PC-3 (cell line): ENCODE data around the gene STXBP5L. TPM values are rescaled to one million over a fixed set of nuclear protein-coding genes. Genes with fewer than 3 reads are reported as not detected.
"Not testable (repeated sequence)": the region's sequence is repeated elsewhere in the genome, so short reads cannot be mapped to it uniquely, and the experiment has no call there.

Experiments used
- ATAC-seq: fragments of 200-7000 bp; cut with Tn5 transposase; 2 replicates; pipeline ENCODE4 v1.9.1; 2020; ENCODE audit warnings: mild to moderate bottlenecking, moderate library complexity
- BruUV-seq: library from RNA; stranded (reverse); fragments of 400-500 nt; replicated peaks from 2 replicates; lab custom pipeline; 2021; lab: Mats Ljungman, UMichigan
- CTCF ChIA-PET: fragments of 300-600 bp; sonication (Branson Sonifier 250); formaldehyde crosslinking; loops from one replicate; lab custom pipeline; 2022; ENCODE audit warnings: antibody characterized with exemption; lab: Charles Lee
- POLR2A ChIA-PET: fragments of 300-600 bp; sonication (Branson Sonifier 250); formaldehyde crosslinking; loops from one replicate; lab custom pipeline; 2022; ENCODE audit warnings: antibody characterized with exemption; ENCODE audit not compliant: unreplicated experiment; lab: Charles Lee
- DNase-seq: peaks from one replicate; pipeline ENCODE4 v3.0.0-alpha.2; 2015
- H2AFZ ChIP-seq: fragments of 300-600 bp; sonication (generic); 2 replicates; pipeline ENCODE4 v1.6.0; 2016; ENCODE audit warnings: antibody characterized with exemption, low read length
- H3F3A ChIP-seq: fragments of 300-600 bp; sonication (generic); one replicate; pipeline ENCODE4 v1.6.0; 2017; ENCODE audit warnings: antibody characterized with exemption, low read length, control low read depth, mild to moderate bottlenecking; ENCODE audit not compliant: unreplicated experiment
- H3K27ac ChIP-seq: fragments of 300-600 bp; sonication (generic); 2 replicates; pipeline ENCODE4 v1.5.1; 2016; ENCODE audit warnings: mild to moderate bottlenecking, low read length
- H3K27me3 ChIP-seq: fragments of 300-600 bp; sonication (generic); 2 replicates; pipeline ENCODE4 v1.6.1; 2016; ENCODE audit warnings: low read length, mixed read lengths
- H3K36me3 ChIP-seq: fragments of 300-600 bp; sonication (generic); 2 replicates; pipeline ENCODE4 v1.6.1; 2016; ENCODE audit warnings: low read depth, mixed run types, low read length, mixed read lengths
- H3K4me1 ChIP-seq: fragments of 300-600 bp; sonication (generic); 2 replicates; pipeline ENCODE4 v1.5.1; 2016; ENCODE audit warnings: low read length; ENCODE audit not compliant: insufficient read depth
- H3K4me2 ChIP-seq: fragments of 300-600 bp; sonication (generic); 2 replicates; pipeline ENCODE4 v1.6.0; 2016; ENCODE audit warnings: low read length
- H3K4me3 ChIP-seq: fragments of 300-600 bp; sonication (generic); 2 replicates; pipeline ENCODE4 v1.5.1; 2016; ENCODE audit warnings: mild to moderate bottlenecking, low read length, mixed read lengths
- H3K79me2 ChIP-seq: fragments of 300-600 bp; sonication (generic); 2 replicates; pipeline ENCODE4 v1.6.1; 2017; ENCODE audit warnings: low read length, mixed read lengths
- H3K9ac ChIP-seq: fragments of 300-600 bp; sonication (generic); 2 replicates; pipeline ENCODE4 v1.6.0; 2016; ENCODE audit warnings: mild to moderate bottlenecking, low read length
- H3K9me2 ChIP-seq: fragments of 300-600 bp; sonication (generic); replicated peaks from 2 replicates; pipeline ENCODE4 v1.6.1; 2016; ENCODE audit warnings: mixed run types, low read length, mixed read lengths
- H3K9me3 ChIP-seq: fragments of 300-600 bp; sonication (generic); 2 replicates; pipeline ENCODE4 v1.6.1; 2016; ENCODE audit warnings: low read length, mixed read lengths
- H4K20me1 ChIP-seq: fragments of 300-600 bp; sonication (generic); 2 replicates; pipeline ENCODE4 v1.6.1; 2016; ENCODE audit warnings: low read length, mixed read lengths
- EZH2 ChIP-seq: fragments of 300-600 bp; sonication (generic); IDR thresholded peaks from one replicate; pipeline ENCODE4 v1.6.1; 2017; ENCODE audit warnings: antibody characterized with exemption, mild to moderate bottlenecking, low read length; ENCODE audit not compliant: unreplicated experiment
- EZH2phosphoT487 ChIP-seq: fragments of 300-600 bp; sonication (generic); IDR thresholded peaks from 2 replicates; pipeline ENCODE4 v1.6.1; 2018; ENCODE audit warnings: mild to moderate bottlenecking, antibody characterized with exemption, low read length, borderline replicate concordance
- intact Hi-C: fragments of 100-400 bp; cut with micrococcal nuclease; formaldehyde crosslinking; loops from 2 replicates; pipeline ENCODE4 v1.9.0; 2023
- total RNA-seq: library from RNA; depleted of rRNA; stranded (reverse); fragments of >200 nt; gene quantifications from 2 replicates; pipeline ENCODE4 v1.2.3, GENCODE V29; 2014
- TF ChIP-seq, protein P1 (sequence below): fragments of 300-600 bp; sonication (generic); conservative IDR thresholded peaks from 2 replicates; pipeline ENCODE4 v1.5.1; 2017; ENCODE audit warnings: antibody characterized with exemption, low read depth, mild to moderate bottlenecking, low read length

Gene STXBP5L
- total RNA-seq, 1 experiment from 2014 or later: not detected

GRCh38 chr3:121330118-121330517, 422.1 kb downstream of the STXBP5L start:
- intact Hi-C loops: no loop called here
- ATAC-seq: no peak

DNA sequence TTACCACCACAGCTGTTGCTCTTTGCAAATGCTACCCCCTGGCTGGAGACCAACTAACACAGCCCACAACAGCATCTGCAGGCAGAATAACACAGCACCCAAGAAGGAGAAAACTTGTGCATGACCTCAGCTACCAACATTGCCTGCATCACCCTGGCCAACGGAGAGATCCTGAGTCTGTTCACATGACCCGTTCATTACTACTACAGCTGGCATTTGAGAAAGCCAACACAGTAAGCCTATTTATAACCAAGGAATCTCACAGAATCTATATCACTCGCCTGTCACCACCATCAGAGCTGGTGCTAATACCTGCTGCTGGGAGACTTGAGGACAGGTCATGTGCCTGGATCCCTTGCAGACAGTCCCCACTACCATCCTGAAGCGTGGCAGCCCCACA, 422.6 kb downstream of the STXBP5L start:
- H4K20me1 ChIP-seq: no peaks in the 10 kb centered on the region
- no peak overlapping the region for H2AFZ ChIP-seq
- H3K27ac ChIP-seq: no peak overlapping the region
- peaks cover 7% of the 10 kb centered on the region; the same call in 1 of the 2 replicates for H3K27me3 ChIP-seq
- ATAC-seq (no peak), DNase-seq (no peak)
- TF ChIP-seq EZH2 (no peak), EZH2phosphoT487 (no peak)
- TF ChIP-seq, protein P1, sequence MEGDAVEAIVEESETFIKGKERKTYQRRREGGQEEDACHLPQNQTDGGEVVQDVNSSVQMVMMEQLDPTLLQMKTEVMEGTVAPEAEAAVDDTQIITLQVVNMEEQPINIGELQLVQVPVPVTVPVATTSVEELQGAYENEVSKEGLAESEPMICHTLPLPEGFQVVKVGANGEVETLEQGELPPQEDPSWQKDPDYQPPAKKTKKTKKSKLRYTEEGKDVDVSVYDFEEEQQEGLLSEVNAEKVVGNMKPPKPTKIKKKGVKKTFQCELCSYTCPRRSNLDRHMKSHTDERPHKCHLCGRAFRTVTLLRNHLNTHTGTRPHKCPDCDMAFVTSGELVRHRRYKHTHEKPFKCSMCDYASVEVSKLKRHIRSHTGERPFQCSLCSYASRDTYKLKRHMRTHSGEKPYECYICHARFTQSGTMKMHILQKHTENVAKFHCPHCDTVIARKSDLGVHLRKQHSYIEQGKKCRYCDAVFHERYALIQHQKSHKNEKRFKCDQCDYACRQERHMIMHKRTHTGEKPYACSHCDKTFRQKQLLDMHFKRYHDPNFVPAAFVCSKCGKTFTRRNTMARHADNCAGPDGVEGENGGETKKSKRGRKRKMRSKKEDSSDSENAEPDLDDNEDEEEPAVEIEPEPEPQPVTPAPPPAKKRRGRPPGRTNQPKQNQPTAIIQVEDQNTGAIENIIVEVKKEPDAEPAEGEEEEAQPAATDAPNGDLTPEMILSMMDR: no peak
- no TSS peak for BruUV-seq
- ChIA-PET POLR2A (no interaction called here), CTCF (no interaction called here)
- H3K9me2 ChIP-seq: no peaks in the 10 kb centered on the region
- intact Hi-C loops: no loop called here
- no peak overlapping the region for H3K4me2 ChIP-seq
- no peak overlapping the region for H3K4me3 ChIP-seq
- no peak overlapping the region for H3K9ac ChIP-seq
- H3F3A ChIP-seq: no peaks in the 10 kb centered on the region
- H3K9me3 ChIP-seq: no peaks in the 10 kb centered on the region
- H3K4me1 ChIP-seq: no peaks in the 10 kb centered on the region
- no peaks in the 10 kb centered on the region for H3K36me3 ChIP-seq
- no peaks in the 10 kb centered on the region for H3K79me2 ChIP-seq

More at GRCh38 chr3:121330118-121330517, 422.1 kb downstream of the STXBP5L start:
- no TSS peak for BruUV-seq
- peaks cover 8% of the 10 kb centered on the region; the same call in 1 of the 2 replicates for H3K27me3 ChIP-seq
- TF ChIP-seq, protein P1: no peak
- no peak for TF ChIP-seq EZH2
- TF ChIP-seq EZH2phosphoT487: no peak
- no peaks in the 10 kb centered on the region for H4K20me1 ChIP-seq
- ChIA-PET CTCF (no interaction called here), POLR2A (no interaction called here)
- H3K9me3 ChIP-seq: no peaks in the 10 kb centered on the region
- no peak overlapping the region for H3K9ac ChIP-seq
- H3K9me2 ChIP-seq: no peaks in the 10 kb centered on the region
- no peak overlapping the region for H3K4me3 ChIP-seq
- no peaks in the 10 kb centered on the region for H3F3A ChIP-seq
- DNase-seq: no peak
- H3K36me3 ChIP-seq: no peaks in the 10 kb centered on the region
- H3K79me2 ChIP-seq: no peaks in the 10 kb centered on the region
- no peak overlapping the region for H3K27ac ChIP-seq
- no peak overlapping the region for H2AFZ ChIP-seq
- no peak overlapping the region for H3K4me2 ChIP-seq
- H3K4me1 ChIP-seq: no peaks in the 10 kb centered on the region

- H3K36me3 ChIP-seq, H3K27ac ChIP-seq, H3K4me3 ChIP-seq, BruUV-seq, H2AFZ ChIP-seq, POLR2A ChIA-PET, H3K79me2 ChIP-seq, H3K9ac ChIP-seq, H3K4me1 ChIP-seq, H3K27me3 ChIP-seq, H3K9me3 ChIP-seq, H4K20me1 ChIP-seq, H3F3A ChIP-seq, CTCF ChIA-PET, H3K4me2 ChIP-seq, DNase-seq, ATAC-seq, H3K9me2 ChIP-seq, intact Hi-C loops: not testable (repeated sequence)
Measured at GRCh38 chr3:121355960-121356359, 448.0 kb downstream of the STXBP5L start.
